Choroid plexus epithelial cell (primary cell): Measurements from ENCODE around the gene IL13.
"Not testable (repeated sequence)": the region's sequence is repeated elsewhere in the genome, so short reads cannot be mapped to it uniquely, and the experiment has no call there.

Experiments used
- DNase-seq: peaks from one replicate; pipeline ENCODE4 v3.0.0-alpha.2; 2010; ENCODE audit warnings: low read depth
- H3K4me3 ChIP-seq: 2 replicates; pipeline ENCODE4 v1.5.1; 2011; ENCODE audit warnings: low read depth, mild to moderate bottlenecking, control low read depth, low read length, moderate library complexity
- TF ChIP-seq, protein P1 (sequence below): conservative IDR thresholded peaks from 2 replicates; pipeline ENCODE4 v1.5.1; 2011; ENCODE audit warnings: low read depth, mild to moderate bottlenecking, control low read depth, inconsistent platforms, low read length, moderate library complexity

Gene IL13

DNA sequence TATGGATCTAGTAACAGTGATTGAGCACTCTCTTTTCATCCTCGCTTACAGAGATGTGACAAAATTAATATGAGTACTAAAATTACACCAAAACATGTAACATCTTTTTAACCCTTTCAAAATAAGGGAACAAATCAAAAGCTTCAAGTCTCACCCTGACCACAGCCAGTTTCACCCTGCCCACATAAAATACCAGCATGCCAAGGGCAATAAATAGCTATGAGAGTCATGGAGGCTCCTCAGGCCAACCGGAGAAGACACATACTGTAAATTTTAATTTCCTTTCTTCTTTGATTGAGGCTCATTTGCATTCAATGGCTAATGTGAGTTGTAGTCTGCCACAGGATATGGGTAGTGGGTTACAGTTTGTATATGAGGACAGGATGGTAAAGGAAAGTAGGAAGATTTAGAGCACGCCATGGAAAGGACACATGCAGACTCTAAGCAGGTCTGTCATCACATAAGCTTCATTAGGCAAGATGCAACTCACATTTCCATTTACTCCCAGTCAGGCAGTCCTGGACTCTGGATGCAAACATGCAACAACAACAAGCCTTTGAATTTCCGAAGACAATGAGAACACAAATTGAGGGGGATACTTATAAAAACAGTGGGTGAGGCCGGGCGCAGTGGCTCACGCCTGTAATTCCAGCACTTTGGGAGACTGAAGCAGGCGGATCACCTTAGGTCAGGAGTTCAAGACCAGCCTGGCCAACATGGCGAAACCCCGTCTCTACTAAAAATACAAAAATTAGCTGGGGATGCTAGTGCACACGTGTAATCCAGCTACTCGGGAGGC, 27.1 kb downstream of the IL13 start:
- H3K4me3 ChIP-seq = no peak overlapping the region
- no peak for DNase-seq
- TF ChIP-seq, protein P1, sequence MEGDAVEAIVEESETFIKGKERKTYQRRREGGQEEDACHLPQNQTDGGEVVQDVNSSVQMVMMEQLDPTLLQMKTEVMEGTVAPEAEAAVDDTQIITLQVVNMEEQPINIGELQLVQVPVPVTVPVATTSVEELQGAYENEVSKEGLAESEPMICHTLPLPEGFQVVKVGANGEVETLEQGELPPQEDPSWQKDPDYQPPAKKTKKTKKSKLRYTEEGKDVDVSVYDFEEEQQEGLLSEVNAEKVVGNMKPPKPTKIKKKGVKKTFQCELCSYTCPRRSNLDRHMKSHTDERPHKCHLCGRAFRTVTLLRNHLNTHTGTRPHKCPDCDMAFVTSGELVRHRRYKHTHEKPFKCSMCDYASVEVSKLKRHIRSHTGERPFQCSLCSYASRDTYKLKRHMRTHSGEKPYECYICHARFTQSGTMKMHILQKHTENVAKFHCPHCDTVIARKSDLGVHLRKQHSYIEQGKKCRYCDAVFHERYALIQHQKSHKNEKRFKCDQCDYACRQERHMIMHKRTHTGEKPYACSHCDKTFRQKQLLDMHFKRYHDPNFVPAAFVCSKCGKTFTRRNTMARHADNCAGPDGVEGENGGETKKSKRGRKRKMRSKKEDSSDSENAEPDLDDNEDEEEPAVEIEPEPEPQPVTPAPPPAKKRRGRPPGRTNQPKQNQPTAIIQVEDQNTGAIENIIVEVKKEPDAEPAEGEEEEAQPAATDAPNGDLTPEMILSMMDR = no peak

DNA sequence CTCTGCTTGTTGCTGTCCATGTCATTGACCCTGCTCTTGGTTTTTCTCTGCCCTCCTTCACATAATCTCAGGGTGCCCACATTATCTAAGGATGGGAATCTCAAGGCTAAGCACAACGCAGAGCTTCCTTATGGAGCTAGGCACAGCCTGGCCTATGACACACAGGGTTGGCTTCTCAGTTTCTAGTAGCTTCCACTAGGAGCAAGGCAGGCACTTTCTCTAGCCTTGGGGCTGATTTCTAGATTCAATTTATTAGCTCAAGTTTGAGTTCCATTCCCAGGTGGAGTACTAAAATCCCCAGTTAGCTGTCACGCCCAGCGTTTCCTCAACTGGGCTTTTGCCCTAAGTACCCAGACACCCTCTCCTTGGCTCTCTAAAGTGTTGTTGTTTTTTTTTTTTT, 28.2 kb downstream of the IL13 start:
- TF ChIP-seq, protein P1 = no peak
- no peak for DNase-seq
- no peak overlapping the region for H3K4me3 ChIP-seq

DNA sequence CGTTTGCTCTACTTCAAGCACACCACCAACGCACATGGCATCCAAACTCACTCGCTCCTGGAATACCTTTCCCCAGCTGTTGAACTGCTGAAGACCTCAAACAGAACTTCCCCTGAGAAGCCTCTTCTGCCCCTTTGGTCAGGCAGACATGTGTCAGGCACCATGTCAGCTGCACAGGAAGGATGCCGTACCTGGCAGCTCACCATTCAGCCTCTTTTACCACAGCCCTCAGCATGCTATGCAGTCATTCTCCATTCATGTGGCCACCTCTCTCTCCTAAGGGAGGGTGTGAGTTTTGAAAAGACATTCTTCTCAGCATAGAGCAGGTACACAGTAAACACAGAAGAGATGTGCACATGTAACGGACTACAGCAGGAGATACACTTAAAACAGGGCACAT, 30.0 kb downstream of the IL13 start:
- DNase-seq = no peak
- H3K4me3 ChIP-seq = no peak overlapping the region
- TF ChIP-seq, protein P1 = no peak

DNA sequence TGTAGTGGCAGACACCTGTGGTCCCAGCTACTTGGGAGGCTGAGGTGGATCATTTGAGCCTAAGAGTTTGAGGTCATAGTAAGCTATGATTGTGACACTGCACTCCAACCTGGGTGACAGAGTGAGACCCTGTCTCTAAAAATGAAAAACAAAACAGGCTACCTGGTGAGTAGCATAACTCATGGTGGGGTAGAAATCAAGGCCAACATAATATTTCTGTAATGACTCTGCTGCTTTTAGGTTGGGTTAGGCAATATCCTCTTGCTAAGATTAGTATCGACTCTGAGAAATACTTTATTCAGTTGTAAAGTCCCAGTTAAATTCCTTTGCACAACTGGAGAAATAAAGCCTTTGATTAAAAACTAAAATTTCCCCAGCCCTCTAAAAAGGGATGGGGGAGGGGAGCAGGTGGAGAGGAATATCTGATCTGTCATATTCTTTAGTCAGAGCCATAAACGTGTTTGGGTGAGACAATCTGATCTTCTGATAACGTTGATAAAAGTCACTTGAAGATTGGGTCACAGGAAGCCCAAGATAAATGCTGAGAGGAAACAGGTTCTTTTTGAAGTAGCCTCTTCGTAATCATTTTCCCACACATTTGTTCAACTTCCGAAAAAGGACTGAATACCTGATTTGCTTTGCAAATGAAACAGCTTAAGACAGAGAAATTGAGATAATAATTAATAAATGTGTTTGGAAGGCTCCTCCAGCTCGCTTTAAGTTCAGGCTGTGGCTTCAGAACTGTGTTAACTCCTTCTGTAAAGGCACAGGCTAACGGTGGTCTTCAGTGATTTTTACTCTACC, 30.8 kb downstream of the IL13 start:
- no peak overlapping the region for H3K4me3 ChIP-seq
- peak; percentile 47 for DNase-seq
- TF ChIP-seq, protein P1 = no peak

DNA sequence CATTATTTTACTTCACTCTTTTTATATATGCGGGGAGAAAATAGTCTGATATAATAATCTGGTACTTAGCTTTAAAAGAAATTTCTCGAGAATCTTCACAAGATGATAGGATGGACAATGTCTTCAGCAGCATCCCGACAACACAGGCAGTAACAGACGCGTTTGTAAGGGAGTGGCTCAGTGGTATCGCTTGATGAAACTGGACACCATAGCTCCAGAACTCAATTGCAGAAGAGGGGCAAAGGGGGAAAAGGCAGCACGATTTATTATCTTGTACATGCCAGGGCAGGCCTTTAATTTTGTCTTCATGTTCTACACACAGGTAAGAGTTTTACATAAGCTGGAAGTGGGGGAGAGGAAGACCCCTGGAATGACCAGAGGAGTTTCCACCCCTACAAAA, 31.5 kb downstream of the IL13 start:
- DNase-seq = no peak
- H3K4me3 ChIP-seq = no peak overlapping the region
- TF ChIP-seq, protein P1 = no peak

DNA sequence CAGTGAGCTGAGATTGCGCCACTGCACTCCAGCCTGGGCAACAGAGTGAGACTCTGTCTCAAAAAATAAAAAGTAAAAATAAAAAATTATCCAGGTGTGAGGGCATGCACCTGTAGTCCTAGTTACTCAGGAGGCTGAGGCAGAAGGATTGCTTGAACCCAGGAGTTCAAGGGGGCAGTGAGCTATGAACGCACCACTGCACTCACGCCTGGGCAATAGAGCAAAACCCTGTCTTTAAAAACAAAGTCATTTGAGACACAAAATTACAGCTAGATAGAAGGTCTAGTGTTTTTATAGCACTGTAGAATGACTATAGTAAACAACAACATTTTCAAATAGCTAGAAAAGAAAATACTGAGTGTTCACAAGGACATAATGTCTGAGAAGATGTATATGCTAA, 32.2 kb downstream of the IL13 start:
- no peak overlapping the region for H3K4me3 ChIP-seq
- TF ChIP-seq, protein P1 = no peak
- no peak for DNase-seq

DNA sequence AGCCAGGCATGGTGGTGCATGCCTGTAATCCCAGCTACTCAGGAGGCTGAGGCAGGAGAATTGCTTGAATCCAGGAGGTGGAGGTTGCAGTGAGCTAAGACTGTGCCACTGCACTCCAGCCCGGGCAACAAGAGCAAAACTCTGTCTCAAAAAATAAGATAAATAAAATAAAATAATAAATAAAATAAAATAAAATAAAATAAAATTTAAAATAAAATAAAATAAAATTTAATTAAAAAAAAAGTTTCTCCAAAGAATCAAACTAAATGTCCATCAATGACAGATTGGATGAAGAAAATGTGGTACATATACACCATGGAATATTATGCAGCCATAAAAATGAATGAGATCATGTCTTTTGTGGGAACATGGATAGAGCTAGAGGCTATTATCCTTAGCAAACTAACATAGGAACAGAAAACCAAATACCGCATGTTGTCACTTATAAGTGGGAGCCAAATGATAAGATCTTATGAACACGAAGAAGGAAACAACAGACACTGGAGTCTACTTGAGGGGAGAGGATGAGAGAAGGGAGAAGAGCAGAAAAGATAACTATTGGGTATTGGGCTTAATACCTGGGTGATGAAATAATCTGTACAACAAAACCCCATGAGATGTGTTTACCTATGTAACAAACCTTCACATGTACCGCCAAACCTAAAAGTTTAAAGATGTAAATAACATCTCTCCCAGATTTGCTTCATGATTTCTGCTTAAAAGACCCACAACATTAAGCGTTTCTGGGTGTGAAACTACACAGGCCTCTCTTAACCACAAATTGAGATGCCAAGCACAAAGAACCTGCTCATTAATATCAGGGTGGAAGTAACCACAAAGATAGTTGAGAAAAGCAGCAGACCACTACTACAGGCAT, 34.0 kb downstream of the IL13 start:
- DNase-seq = not testable (repeated sequence)

More for the DNA sequence above, 34.0 kb downstream of the IL13 start:
- H3K4me3 ChIP-seq = not testable (repeated sequence)
